WERI-Rb-1 (cell line): ENCODE measurements around the gene SLC6A6.

Experiments used
- DNase-seq: peaks from one replicate; pipeline ENCODE4 v3.0.0-alpha.2; 2020
- H3K27ac ChIP-seq: fragments of 250-450 bp; sonication (Bioruptor Pico); 2 replicates; pipeline ENCODE4 v1.5.1; 2020; ENCODE audit warnings: mild to moderate bottlenecking, moderate library complexity
- H3K27me3 ChIP-seq: fragments of 250-450 bp; sonication (Bioruptor Pico); 2 replicates; pipeline ENCODE4 v1.5.1; 2021; ENCODE audit warnings: mild to moderate bottlenecking, low read depth, moderate library complexity; ENCODE audit not compliant: insufficient read depth, severe bottlenecking
- H3K36me3 ChIP-seq: fragments of 250-450 bp; sonication (Bioruptor Pico); 2 replicates; pipeline ENCODE4 v1.5.1; 2020; ENCODE audit warnings: mild to moderate bottlenecking, moderate library complexity
- H3K4me3 ChIP-seq: 2 replicates; pipeline ENCODE4 v1.5.1; 2011; ENCODE audit warnings: low read depth, mild to moderate bottlenecking, control low read depth, low read length
- H3K9me3 ChIP-seq: fragments of 250-450 bp; sonication (Bioruptor Pico); 2 replicates; pipeline ENCODE4 v1.5.1; 2021; ENCODE audit warnings: mild to moderate bottlenecking, moderate library complexity; ENCODE audit not compliant: severe bottlenecking
- CTCF ChIP-seq: IDR thresholded peaks from 2 replicates; pipeline ENCODE4 v1.5.1; 2011; ENCODE audit warnings: low read depth, mild to moderate bottlenecking, control low read depth, inconsistent platforms, low read length

The SLC6A6 gene

GRCh38 chr3:14474363-14475081 lies 72.1 kb downstream of the SLC6A6 start:
- Histone ChIP-seq H3K36me3 (peaks cover 29% of the 10 kb centered on the region), H3K27ac (no peak overlapping the region), H3K4me3 (no peak overlapping the region), H3K27me3 (no peaks in the 10 kb centered on the region), H3K9me3 (no peaks in the 10 kb centered on the region)
- no peak for TF ChIP-seq CTCF
- no peak for DNase-seq

GRCh38 chr3:14475621-14476020 lies 73.2 kb downstream of the SLC6A6 start:
- no peak for DNase-seq
- no peaks in the 10 kb centered on the region for H3K27me3 ChIP-seq
- no peak overlapping the region for H3K27ac ChIP-seq
- no peak for TF ChIP-seq CTCF
- no peaks in the 10 kb centered on the region for H3K9me3 ChIP-seq
- peaks cover 34% of the 10 kb centered on the region for H3K36me3 ChIP-seq
- H3K4me3 ChIP-seq: no peak overlapping the region

GRCh38 chr3:14476583-14477265 lies 74.3 kb downstream of the SLC6A6 start:
- H3K36me3 ChIP-seq: peaks cover 36% of the 10 kb centered on the region
- TF ChIP-seq CTCF: no peak

GRCh38 chr3:14477311-14477935 lies 75.0 kb downstream of the SLC6A6 start:
- Histone ChIP-seq H3K36me3 (peaks cover 33% of the 10 kb centered on the region), H3K4me3 (no peak overlapping the region), H3K27ac (no peak overlapping the region), H3K9me3 (no peaks in the 10 kb centered on the region), H3K27me3 (no peaks in the 10 kb centered on the region)
- TF ChIP-seq CTCF: no peak
- no peak for DNase-seq

More at GRCh38 chr3:14476583-14477265, 74.3 kb downstream of the SLC6A6 start:
- no peaks in the 10 kb centered on the region for H3K9me3 ChIP-seq
- H3K4me3 ChIP-seq: no peak overlapping the region
- H3K27me3 ChIP-seq: no peaks in the 10 kb centered on the region
- DNase-seq: no peak
- H3K27ac ChIP-seq: no peak overlapping the region

- no peak for TF ChIP-seq CTCF
- no peak for DNase-seq
- Histone ChIP-seq H3K27me3 (no peaks in the 10 kb centered on the region), H3K9me3 (no peaks in the 10 kb centered on the region), H3K27ac (no peak overlapping the region), H3K36me3 (peaks cover 43% of the 10 kb centered on the region), H3K4me3 (no peak overlapping the region)
Measured at GRCh38 chr3:14478956-14479550, 76.6 kb downstream of the SLC6A6 start.
